Suprapubic skin (tissue), 4 donors: Measurements from ENCODE around the gene PIGA. TPM values are rescaled to one million over a fixed set of nuclear protein-coding genes. Genes with fewer than 3 reads are reported as not detected.

ENCODE experiments used
- DNase-seq, 2 donors: peaks; one replicate each; pipeline ENCODE4 v3.0.0-alpha.2; 2019; ENCODE audit warnings: low spot score in 2 of 2
- H3K27ac ChIP-seq: fragments of 200-600 bp; sonication (generic); one replicate; pipeline ENCODE4 v1.5.1; 2019
- H3K27me3 ChIP-seq: fragments of 200-600 bp; sonication (generic); one replicate; pipeline ENCODE4 v1.5.1; 2019
- H3K36me3 ChIP-seq: fragments of 200-600 bp; sonication (generic); one replicate; pipeline ENCODE4 v1.5.1; 2019
- H3K4me1 ChIP-seq: fragments of 200-600 bp; sonication (generic); one replicate; pipeline ENCODE4 v1.5.1; 2019
- H3K4me3 ChIP-seq: fragments of 200-600 bp; sonication (generic); one replicate; pipeline ENCODE4 v1.5.1; 2019; ENCODE audit warnings: mild to moderate bottlenecking
- H3K9me3 ChIP-seq: fragments of 200-600 bp; sonication (generic); one replicate; pipeline ENCODE4 v1.5.1; 2019
- EP300 ChIP-seq: sonication (generic); formaldehyde crosslinking; IDR thresholded peaks from one replicate; pipeline ENCODE4 v1.6.1; 2017; ENCODE audit warnings: antibody characterized with exemption
- POLR2A ChIP-seq, 2 donors: fragments of 450-650 bp; IDR thresholded peaks; one replicate each; pipeline ENCODE4 v1.6.1; 2017; ENCODE audit warnings: antibody characterized with exemption in 2 of 2, mild to moderate bottlenecking in 2 of 2, moderate library complexity in 2 of 2
- POLR2AphosphoS5 ChIP-seq, 3 donors: sonication (generic); formaldehyde crosslinking; IDR thresholded peaks; one replicate each; pipeline ENCODE4 v1.6.1; 2017; ENCODE audit warnings: antibody characterized with exemption in 3 of 3
- WGBS: methylation state at CpG from one replicate; pipeline ENCODE4 v1.1.5; 2018; 5-methylcytosine and 5-hydroxymethylcytosine counted together
- total RNA-seq, 4 donors: library from RNA; depleted of rRNA; stranded (reverse); fragments of >200 nt; gene quantifications; one replicate each; pipeline ENCODE4 v1.1.0, GENCODE V29; 2016
- TF ChIP-seq, protein P1 (sequence below), 2 donors: fragments of 200-600 bp in 1 of 2; fragments of 450-650 bp in 1 of 2; sonication (generic) in 1 of 2; IDR thresholded peaks; one replicate each; pipeline ENCODE4 v1.5.1; 2016 to 2019; ENCODE audit warnings: antibody characterized with exemption in 2 of 2, mild to moderate bottlenecking in 1 of 2, moderate library complexity in 1 of 2

PIGA gene
- total RNA-seq, 4 donors from 2014 or later: 14.7 to 24.7 (median 20.4) TPM

- H3K27ac ChIP-seq: peak overlapping the region; percentile 7
- TF ChIP-seq, protein P1, sequence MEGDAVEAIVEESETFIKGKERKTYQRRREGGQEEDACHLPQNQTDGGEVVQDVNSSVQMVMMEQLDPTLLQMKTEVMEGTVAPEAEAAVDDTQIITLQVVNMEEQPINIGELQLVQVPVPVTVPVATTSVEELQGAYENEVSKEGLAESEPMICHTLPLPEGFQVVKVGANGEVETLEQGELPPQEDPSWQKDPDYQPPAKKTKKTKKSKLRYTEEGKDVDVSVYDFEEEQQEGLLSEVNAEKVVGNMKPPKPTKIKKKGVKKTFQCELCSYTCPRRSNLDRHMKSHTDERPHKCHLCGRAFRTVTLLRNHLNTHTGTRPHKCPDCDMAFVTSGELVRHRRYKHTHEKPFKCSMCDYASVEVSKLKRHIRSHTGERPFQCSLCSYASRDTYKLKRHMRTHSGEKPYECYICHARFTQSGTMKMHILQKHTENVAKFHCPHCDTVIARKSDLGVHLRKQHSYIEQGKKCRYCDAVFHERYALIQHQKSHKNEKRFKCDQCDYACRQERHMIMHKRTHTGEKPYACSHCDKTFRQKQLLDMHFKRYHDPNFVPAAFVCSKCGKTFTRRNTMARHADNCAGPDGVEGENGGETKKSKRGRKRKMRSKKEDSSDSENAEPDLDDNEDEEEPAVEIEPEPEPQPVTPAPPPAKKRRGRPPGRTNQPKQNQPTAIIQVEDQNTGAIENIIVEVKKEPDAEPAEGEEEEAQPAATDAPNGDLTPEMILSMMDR (IDR thresholded peaks at IDR 0.05): no peak
- TF ChIP-seq POLR2A (IDR thresholded peaks at IDR 0.05) (no peak), EP300 (no peak), POLR2AphosphoS5 (IDR thresholded peaks at IDR 0.05) (no peak)
- 35% methylated on average over 10 of the region's 10 CpGs for WGBS
- peaks cover 9% of the 10 kb centered on the region for H3K36me3 ChIP-seq
- DNase-seq: no peak
- H3K4me3 ChIP-seq: peak overlapping the region; percentile 76
- no peaks in the 10 kb centered on the region for H3K27me3 ChIP-seq
- H3K4me1 ChIP-seq: peaks cover 5% of the 10 kb centered on the region
- no peaks in the 10 kb centered on the region for H3K9me3 ChIP-seq
Measured at GRCh38 chrX:15336023-15336413, 695 bp upstream of the PIGA start.

DNA sequence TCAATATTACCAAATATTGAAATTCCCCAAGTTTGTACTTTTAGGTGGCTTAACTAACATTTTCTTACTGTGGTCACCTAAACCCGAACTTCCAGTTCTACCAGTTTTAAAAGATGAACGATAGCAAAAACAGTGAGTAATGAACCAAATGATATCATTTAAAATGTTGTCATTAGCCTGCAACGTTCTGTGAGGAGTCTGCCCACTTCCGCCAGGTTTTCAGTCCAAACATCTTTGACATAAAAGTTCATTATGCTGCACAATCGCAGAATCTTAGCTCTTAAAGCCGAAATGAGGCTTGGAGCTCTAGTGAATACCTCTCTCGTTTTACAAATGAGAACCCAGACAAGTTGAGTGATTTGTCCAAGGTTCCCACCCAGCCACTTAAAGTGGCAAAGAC, 762 bp downstream of the PIGA start:
- peak overlapping the region; percentile 76 for H3K4me3 ChIP-seq
- DNase-seq: no peak

GRCh38 chrX:15328821-15329220, 6.5 kb downstream of the PIGA start:
- TF ChIP-seq POLR2A (IDR thresholded peaks at IDR 0.05): no peak
- TF ChIP-seq POLR2AphosphoS5 (IDR thresholded peaks at IDR 0.05): no peak
- TF ChIP-seq, protein P1 (IDR thresholded peaks at IDR 0.05): no peak
- H3K4me1 ChIP-seq: peaks cover 7% of the 10 kb centered on the region
- H3K27me3 ChIP-seq: no peaks in the 10 kb centered on the region
- H3K36me3 ChIP-seq: peaks cover 13% of the 10 kb centered on the region
- no peak for DNase-seq
- H3K9me3 ChIP-seq: no peaks in the 10 kb centered on the region
- WGBS: 29% methylated on average over 2 of the region's 2 CpGs
- no peak overlapping the region for H3K27ac ChIP-seq
- H3K4me3 ChIP-seq: no peak overlapping the region

More for the DNA sequence above, 762 bp downstream of the PIGA start:
- WGBS: 45% methylated on average over 7 of the region's 7 CpGs
- no peaks in the 10 kb centered on the region for H3K9me3 ChIP-seq
- H3K27me3 ChIP-seq: no peaks in the 10 kb centered on the region
- peaks cover 9% of the 10 kb centered on the region for H3K36me3 ChIP-seq
- TF ChIP-seq POLR2A (IDR thresholded peaks at IDR 0.05) (no peak), POLR2AphosphoS5 (IDR thresholded peaks at IDR 0.05) (no peak), EP300 (no peak)
- TF ChIP-seq, protein P1 (IDR thresholded peaks at IDR 0.05): no peak
- H3K4me1 ChIP-seq: peaks cover 5% of the 10 kb centered on the region
- H3K27ac ChIP-seq: peak overlapping the region; percentile 89

DNA sequence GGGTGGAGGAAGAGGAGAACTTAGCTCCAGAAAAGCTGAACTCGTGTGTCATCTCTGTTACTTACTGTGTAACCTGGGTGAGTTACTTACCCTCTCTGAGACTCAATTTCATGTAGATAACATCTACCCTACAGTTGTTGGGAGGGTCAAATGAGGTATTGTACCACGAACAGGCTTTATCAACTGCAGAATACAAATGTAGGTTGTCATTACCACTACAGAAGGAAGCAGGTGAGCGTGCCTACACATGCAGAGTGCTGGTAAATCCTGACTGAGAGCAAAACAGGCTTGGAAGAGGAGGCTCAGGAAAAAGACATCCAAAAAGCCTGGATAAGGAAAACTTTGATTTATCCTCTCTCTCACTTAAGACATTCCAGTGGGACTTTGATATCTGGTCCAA, 7.2 kb downstream of the PIGA start:
- Histone ChIP-seq H3K4me1 (peaks cover 7% of the 10 kb centered on the region), H3K27ac (no peak overlapping the region), H3K36me3 (peaks cover 13% of the 10 kb centered on the region), H3K4me3 (no peak overlapping the region), H3K9me3 (no peaks in the 10 kb centered on the region), H3K27me3 (no peaks in the 10 kb centered on the region)
- DNase-seq: no peak
- TF ChIP-seq POLR2A (IDR thresholded peaks at IDR 0.05) (no peak), POLR2AphosphoS5 (IDR thresholded peaks at IDR 0.05) (no peak), EP300 (no peak)
- TF ChIP-seq, protein P1 (IDR thresholded peaks at IDR 0.05): no peak
- WGBS: 41% methylated on average over 3 of the region's 3 CpGs

GRCh38 chrX:15322472-15322871, 12.9 kb downstream of the PIGA start:
- no peak overlapping the region for H3K4me3 ChIP-seq
- no peak for DNase-seq
- H3K36me3 ChIP-seq: peaks cover 4% of the 10 kb centered on the region
- 74% methylated on average over 5 of the region's 5 CpGs for WGBS
- no peak for TF ChIP-seq POLR2AphosphoS5 (IDR thresholded peaks at IDR 0.05)
- no peaks in the 10 kb centered on the region for H3K9me3 ChIP-seq
- no peaks in the 10 kb centered on the region for H3K27me3 ChIP-seq
- H3K27ac ChIP-seq: no peak overlapping the region
- no peaks in the 10 kb centered on the region for H3K4me1 ChIP-seq

DNA sequence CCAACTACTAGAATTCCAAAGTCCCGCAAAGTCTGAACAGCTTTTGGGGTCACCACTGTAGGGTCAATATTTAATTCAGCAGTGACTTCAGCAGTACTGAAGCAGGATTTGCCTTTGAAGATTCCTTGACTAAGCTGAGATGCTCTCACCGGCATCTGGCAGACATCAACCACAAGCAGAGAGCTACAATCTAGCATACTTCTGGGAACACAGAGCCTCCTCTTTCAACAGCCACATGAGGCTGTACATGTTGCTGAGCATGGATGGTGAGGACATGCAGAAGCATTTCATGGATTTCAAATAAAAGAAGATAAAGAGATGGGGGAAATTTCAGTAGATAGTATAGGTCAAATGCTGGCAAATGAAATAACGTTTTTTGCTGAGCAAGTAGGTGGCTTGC, 13.3 kb downstream of the PIGA start:
- WGBS: 73% methylated on average over 3 of the region's 3 CpGs
- H3K4me3 ChIP-seq: no peak overlapping the region
- peaks cover 4% of the 10 kb centered on the region for H3K36me3 ChIP-seq
- H3K9me3 ChIP-seq: no peaks in the 10 kb centered on the region
- no peak for DNase-seq
- TF ChIP-seq POLR2AphosphoS5 (IDR thresholded peaks at IDR 0.05): no peak
- no peak for TF ChIP-seq POLR2A (IDR thresholded peaks at IDR 0.05)
- TF ChIP-seq EP300: no peak
- TF ChIP-seq, protein P1 (IDR thresholded peaks at IDR 0.05): no peak
- H3K4me1 ChIP-seq: no peaks in the 10 kb centered on the region
- no peak overlapping the region for H3K27ac ChIP-seq
- H3K27me3 ChIP-seq: no peaks in the 10 kb centered on the region
